ENCODE measurements around the gene ERV3-1.
"Not testable (repeated sequence)": the region's sequence is repeated elsewhere in the genome, so short reads cannot be mapped to it uniquely, and the experiment has no call there.

The ERV3-1 gene

GRCh38 chr7:64999165-65000004 lies 7.1 kb downstream of the ERV3-1 start:
- DNase-seq = peak; percentile 79 to 80

- no peak for DNase-seq
Observed at GRCh38 chr7:64998865-64999164, 7.7 kb downstream of the ERV3-1 start.

GRCh38 chr7:64997927-64998391 lies 8.5 kb downstream of the ERV3-1 start:
- DNase-seq = no peak

- DNase-seq = no peak
Observed at GRCh38 chr7:64997164-64997908, 9.2 kb downstream of the ERV3-1 start.

GRCh38 chr7:64996305-64996704 lies 10.2 kb downstream of the ERV3-1 start:
- no peak for DNase-seq

GRCh38 chr7:64993901-64994300 lies 12.6 kb downstream of the ERV3-1 start:
- DNase-seq = no peak

- no peak for DNase-seq
Observed at GRCh38 chr7:64992971-64993370, 13.5 kb downstream of the ERV3-1 start.

- no peak for DNase-seq
Observed at GRCh38 chr7:64990936-64991335, 15.6 kb downstream of the ERV3-1 start, which contains the start of gene ZNF117. Gene ZNF117, minus strand, starts transcription at chr7:64991036.

GRCh38 chr7:64990216-64990615 lies 16.3 kb downstream of the ERV3-1 start:
- DNase-seq = no peak

- no peak for DNase-seq
Observed at GRCh38 chr7:64978497-64979203, 27.8 kb downstream of the ERV3-1 start.

GRCh38 chr7:64965594-64965993 lies 40.9 kb downstream of the ERV3-1 start:
- DNase-seq = no peak

GRCh38 chr7:64959072-64959747 lies 47.3 kb downstream of the ERV3-1 start:
- DNase-seq = no peak

- peak; percentile 59 to 68 for DNase-seq
Observed at GRCh38 chr7:64951250-64951848, 55.1 kb downstream of the ERV3-1 start.

- DNase-seq = not testable (repeated sequence)
Observed at GRCh38 chr7:64950673-64951072, 55.8 kb downstream of the ERV3-1 start.

GRCh38 chr7:64948774-64949173 lies 57.7 kb downstream of the ERV3-1 start:
- DNase-seq = not testable (repeated sequence)

- no peak for DNase-seq
Observed at GRCh38 chr7:64947252-64948000, 59.1 kb downstream of the ERV3-1 start.

GRCh38 chr7:64946772-64947171 lies 59.7 kb downstream of the ERV3-1 start:
- peak; percentile 11 to 13 for DNase-seq

- DNase-seq = no peak
Observed at GRCh38 chr7:64945503-64946175, 60.8 kb downstream of the ERV3-1 start.

GRCh38 chr7:64944667-64945502 lies 61.6 kb downstream of the ERV3-1 start:
- not testable (repeated sequence) for DNase-seq

Measured in AML-193 (cell line).